ENCODE data around the gene NCK2.

The NCK2 gene

GRCh38 chr2:105744909-105745853 lies at the start of gene NCK2:
Gene NCK2 (plus strand): TSS chr2:105744912. CDS start chr2:105855064, 110,152 bp downstream.
- DNase-seq (ENCODE audit: insufficient read length, low spot score) (peak; percentile 21), FAIRE-seq (no peak)

- FAIRE-seq (no peak), DNase-seq (ENCODE audit: insufficient read length, low spot score) (no peak)
Measured at GRCh38 chr2:105697781-105698449, 46.8 kb upstream of the NCK2 start.

- DNase-seq (ENCODE audit: insufficient read length, low spot score): no peak
- FAIRE-seq: no peak
Measured at GRCh38 chr2:105698820-105699219, 45.9 kb upstream of the NCK2 start.

- FAIRE-seq (no peak), DNase-seq (ENCODE audit: insufficient read length, low spot score) (no peak)
Measured at GRCh38 chr2:105701042-105701441, 43.7 kb upstream of the NCK2 start.

- no peak for DNase-seq (ENCODE audit: insufficient read length, low spot score)
- no peak for FAIRE-seq
Measured at GRCh38 chr2:105708697-105709096, 36.0 kb upstream of the NCK2 start.

GRCh38 chr2:105711394-105711793 lies 33.3 kb upstream of the NCK2 start:
- DNase-seq (ENCODE audit: insufficient read length, low spot score): no peak
- FAIRE-seq: no peak

- DNase-seq (ENCODE audit: insufficient read length, low spot score) (no peak), FAIRE-seq (no peak)
Measured at GRCh38 chr2:105712166-105712915, 32.4 kb upstream of the NCK2 start.

- FAIRE-seq (no peak), DNase-seq (ENCODE audit: insufficient read length, low spot score) (no peak)
Measured at GRCh38 chr2:105712981-105713596, 31.6 kb upstream of the NCK2 start.

- FAIRE-seq: no peak
- DNase-seq (ENCODE audit: insufficient read length, low spot score): no peak
Measured at GRCh38 chr2:105714141-105714540, 30.6 kb upstream of the NCK2 start.

GRCh38 chr2:105718846-105719481 lies 25.7 kb upstream of the NCK2 start:
- FAIRE-seq (no peak), DNase-seq (ENCODE audit: insufficient read length, low spot score) (no peak)

- FAIRE-seq: no peak
- no peak for DNase-seq (ENCODE audit: insufficient read length, low spot score)
Measured at GRCh38 chr2:105721991-105722511, 22.7 kb upstream of the NCK2 start.

- DNase-seq (ENCODE audit: insufficient read length, low spot score) (no peak), FAIRE-seq (no peak)
Measured at GRCh38 chr2:105722726-105723297, 21.9 kb upstream of the NCK2 start.

- DNase-seq (ENCODE audit: insufficient read length, low spot score): no peak
- no peak for FAIRE-seq
Measured at GRCh38 chr2:105723431-105723830, 21.3 kb upstream of the NCK2 start.

GRCh38 chr2:105725388-105725787 lies 19.3 kb upstream of the NCK2 start:
- DNase-seq (ENCODE audit: insufficient read length, low spot score) (no peak), FAIRE-seq (no peak)

- FAIRE-seq (no peak), DNase-seq (ENCODE audit: insufficient read length, low spot score) (no peak)
Measured at GRCh38 chr2:105730170-105730569, 14.5 kb upstream of the NCK2 start.

GRCh38 chr2:105731511-105731910 lies 13.2 kb upstream of the NCK2 start:
- FAIRE-seq: no peak
- DNase-seq (ENCODE audit: insufficient read length, low spot score): no peak

- DNase-seq (ENCODE audit: insufficient read length, low spot score): no peak
- no peak for FAIRE-seq
Measured at GRCh38 chr2:105732101-105732500, 12.6 kb upstream of the NCK2 start.

GRCh38 chr2:105732955-105733607 lies 11.6 kb upstream of the NCK2 start:
- DNase-seq (ENCODE audit: insufficient read length, low spot score) (no peak), FAIRE-seq (no peak)

- FAIRE-seq (no peak), DNase-seq (ENCODE audit: insufficient read length, low spot score) (no peak)
Measured at GRCh38 chr2:105733875-105734274, 10.8 kb upstream of the NCK2 start.

Data from GM19239 (cell line).